Dendritic cell treated with granulocyte-macrophage colony-stimulating factor and Interleukin-4, amounts not matched to agents 40 ng/mL and 50 ng/mL, for 4 days (primary cell): ENCODE data around the gene ST14.
"Not testable (repeated sequence)": the region's sequence is repeated elsewhere in the genome, so short reads cannot be mapped to it uniquely, and the experiment has no call there.

Experiments used
- H3K27ac Mint-ChIP-seq: one replicate; pipeline ENCODE4 v1.8.0; 2022; ENCODE audit warnings: mild to moderate bottlenecking, mixed read lengths
- H3K27me3 Mint-ChIP-seq: one replicate; pipeline ENCODE4 v1.8.0; 2022; ENCODE audit warnings: mild to moderate bottlenecking, mixed read lengths
- H3K36me3 Mint-ChIP-seq: one replicate; pipeline ENCODE4 v1.8.0; 2022; ENCODE audit warnings: low read depth, mixed read lengths
- H3K4me1 Mint-ChIP-seq: one replicate; pipeline ENCODE4 v1.8.0; 2022; ENCODE audit warnings: low read depth, mixed read lengths
- H3K4me3 Mint-ChIP-seq: one replicate; pipeline ENCODE4 v1.8.0; 2022; ENCODE audit warnings: mild to moderate bottlenecking, moderate library complexity, mixed read lengths
- H3K9me3 Mint-ChIP-seq: one replicate; pipeline ENCODE4 v1.8.0; 2022; ENCODE audit warnings: mixed read lengths
- intact Hi-C: fragments of 100-400 bp; cut with micrococcal nuclease; formaldehyde crosslinking; loops from one replicate; pipeline ENCODE4 v1.15.0; 2022

ST14 gene

GRCh38 chr11:130216591-130217132 lies 57.1 kb downstream of the ST14 start:
- Mint-ChIP-seq H3K27me3 (peaks cover 10% of the 10 kb centered on the region), H3K27ac (no peak overlapping the region), H3K36me3 (no peaks in the 10 kb centered on the region), H3K4me3 (no peak overlapping the region), H3K9me3 (no peaks in the 10 kb centered on the region), H3K4me1 (no peaks in the 10 kb centered on the region)
- intact Hi-C loops, result no loop called here

GRCh38 chr11:130217133-130218031 lies 57.8 kb downstream of the ST14 start:
- H3K27me3 Mint-ChIP-seq, result peaks cover 10% of the 10 kb centered on the region
- no peaks in the 10 kb centered on the region for H3K9me3 Mint-ChIP-seq
- H3K4me3 Mint-ChIP-seq, result no peak overlapping the region
- no peak overlapping the region for H3K27ac Mint-ChIP-seq
- intact Hi-C loops, result no loop called here
- no peaks in the 10 kb centered on the region for H3K36me3 Mint-ChIP-seq
- no peaks in the 10 kb centered on the region for H3K4me1 Mint-ChIP-seq

GRCh38 chr11:130218501-130219070 lies 59.0 kb downstream of the ST14 start:
- H3K36me3 Mint-ChIP-seq, result no peaks in the 10 kb centered on the region
- no peaks in the 10 kb centered on the region for H3K9me3 Mint-ChIP-seq
- no peaks in the 10 kb centered on the region for H3K4me1 Mint-ChIP-seq
- H3K27me3 Mint-ChIP-seq, result peaks cover 10% of the 10 kb centered on the region
- intact Hi-C loops, result no loop called here
- no peak overlapping the region for H3K27ac Mint-ChIP-seq
- H3K4me3 Mint-ChIP-seq, result no peak overlapping the region

GRCh38 chr11:130219148-130219547 lies 59.6 kb downstream of the ST14 start:
- Mint-ChIP-seq H3K4me1 (no peaks in the 10 kb centered on the region), H3K36me3 (no peaks in the 10 kb centered on the region), H3K4me3 (no peak overlapping the region), H3K27ac (no peak overlapping the region), H3K27me3 (peaks cover 10% of the 10 kb centered on the region), H3K9me3 (no peaks in the 10 kb centered on the region)
- intact Hi-C loops, result no loop called here

- Mint-ChIP-seq H3K4me1 (no peaks in the 10 kb centered on the region), H3K27me3 (peaks cover 5% of the 10 kb centered on the region), H3K9me3 (no peaks in the 10 kb centered on the region), H3K4me3 (no peak overlapping the region), H3K36me3 (peaks cover 2% of the 10 kb centered on the region), H3K27ac (no peak overlapping the region)
- intact Hi-C loops, result no loop called here
These were observed 60.9 kb downstream of the ST14 start for GRCh38 chr11:130220311-130221035.

- Mint-ChIP-seq H3K4me1 (no peaks in the 10 kb centered on the region), H3K9me3 (no peaks in the 10 kb centered on the region), H3K27me3 (no peaks in the 10 kb centered on the region), H3K4me3 (no peak overlapping the region), H3K36me3 (peaks cover 6% of the 10 kb centered on the region), H3K27ac (no peak overlapping the region)
- intact Hi-C loops, result no loop called here
These were observed 63.8 kb downstream of the ST14 start for GRCh38 chr11:130223291-130223971.

GRCh38 chr11:130227373-130227772 lies 67.8 kb downstream of the ST14 start:
- Mint-ChIP-seq H3K4me1 (no peaks in the 10 kb centered on the region), H3K4me3 (no peak overlapping the region), H3K27me3 (no peaks in the 10 kb centered on the region), H3K9me3 (no peaks in the 10 kb centered on the region), H3K27ac (no peak overlapping the region), H3K36me3 (peaks cover 15% of the 10 kb centered on the region)
- intact Hi-C loops, result no loop called here

GRCh38 chr11:130233486-130233885 lies 73.9 kb downstream of the ST14 start:
- H3K27ac Mint-ChIP-seq, H3K9me3 Mint-ChIP-seq, H3K4me3 Mint-ChIP-seq, intact Hi-C loops, H3K4me1 Mint-ChIP-seq, H3K27me3 Mint-ChIP-seq: not testable (repeated sequence)
- peaks cover 46% of the 10 kb centered on the region for H3K36me3 Mint-ChIP-seq

- H3K9me3 Mint-ChIP-seq, intact Hi-C loops, H3K27ac Mint-ChIP-seq, H3K27me3 Mint-ChIP-seq, H3K4me1 Mint-ChIP-seq, H3K4me3 Mint-ChIP-seq: not testable (repeated sequence)
- H3K36me3 Mint-ChIP-seq, result peaks cover 50% of the 10 kb centered on the region
These were observed 74.3 kb downstream of the ST14 start for GRCh38 chr11:130233888-130234287.

GRCh38 chr11:130234315-130234714 lies 74.7 kb downstream of the ST14 start:
- Mint-ChIP-seq H3K4me3 (no peak overlapping the region), H3K4me1 (peaks cover 7% of the 10 kb centered on the region), H3K27me3 (no peaks in the 10 kb centered on the region), H3K27ac (no peak overlapping the region), H3K9me3 (no peaks in the 10 kb centered on the region), H3K36me3 (peaks cover 55% of the 10 kb centered on the region)
- intact Hi-C loops, result no loop called here

- Mint-ChIP-seq H3K36me3 (peaks cover 53% of the 10 kb centered on the region), H3K27ac (no peak overlapping the region)
- intact Hi-C loops, result no loop called here
These were observed 77.9 kb downstream of the ST14 start for GRCh38 chr11:130237282-130238006.

GRCh38 chr11:130241713-130242112 lies 82.1 kb downstream of the ST14 start:
- no peak overlapping the region for H3K27ac Mint-ChIP-seq

More at GRCh38 chr11:130237282-130238006, 77.9 kb downstream of the ST14 start:
- no peak overlapping the region for H3K4me3 Mint-ChIP-seq
- peaks cover 7% of the 10 kb centered on the region for H3K4me1 Mint-ChIP-seq
- H3K27me3 Mint-ChIP-seq, result no peaks in the 10 kb centered on the region
- H3K9me3 Mint-ChIP-seq, result no peaks in the 10 kb centered on the region

GRCh38 chr11:130243816-130244215 lies 84.2 kb downstream of the ST14 start:
- no peak overlapping the region for H3K27ac Mint-ChIP-seq
- no peak overlapping the region for H3K4me3 Mint-ChIP-seq
- intact Hi-C loops, result no loop called here
- H3K36me3 Mint-ChIP-seq, result peaks cover 28% of the 10 kb centered on the region
- H3K27me3 Mint-ChIP-seq, result no peaks in the 10 kb centered on the region
- peaks cover 5% of the 10 kb centered on the region for H3K4me1 Mint-ChIP-seq
- no peaks in the 10 kb centered on the region for H3K9me3 Mint-ChIP-seq

More at GRCh38 chr11:130241713-130242112, 82.1 kb downstream of the ST14 start:
- peaks cover 5% of the 10 kb centered on the region for H3K4me1 Mint-ChIP-seq
- no peaks in the 10 kb centered on the region for H3K27me3 Mint-ChIP-seq
- H3K4me3 Mint-ChIP-seq, result no peak overlapping the region
- H3K36me3 Mint-ChIP-seq, result peaks cover 48% of the 10 kb centered on the region
- intact Hi-C loops, result no loop called here
- no peaks in the 10 kb centered on the region for H3K9me3 Mint-ChIP-seq
